AG09319 (cell line): ENCODE data around the gene ZBED4.

Source experiments
- DNase-seq: peaks from one replicate; pipeline ENCODE4 v3.0.0-alpha.2; 2010; ENCODE audit warnings: low read depth; ENCODE audit errors: extremely low read depth
- TF ChIP-seq, protein P1 (sequence below): IDR thresholded peaks from 2 replicates; pipeline ENCODE4 v1.5.1; 2011; ENCODE audit warnings: low read depth, mild to moderate bottlenecking, inconsistent platforms, low read length, moderate library complexity

Gene ZBED4

DNA sequence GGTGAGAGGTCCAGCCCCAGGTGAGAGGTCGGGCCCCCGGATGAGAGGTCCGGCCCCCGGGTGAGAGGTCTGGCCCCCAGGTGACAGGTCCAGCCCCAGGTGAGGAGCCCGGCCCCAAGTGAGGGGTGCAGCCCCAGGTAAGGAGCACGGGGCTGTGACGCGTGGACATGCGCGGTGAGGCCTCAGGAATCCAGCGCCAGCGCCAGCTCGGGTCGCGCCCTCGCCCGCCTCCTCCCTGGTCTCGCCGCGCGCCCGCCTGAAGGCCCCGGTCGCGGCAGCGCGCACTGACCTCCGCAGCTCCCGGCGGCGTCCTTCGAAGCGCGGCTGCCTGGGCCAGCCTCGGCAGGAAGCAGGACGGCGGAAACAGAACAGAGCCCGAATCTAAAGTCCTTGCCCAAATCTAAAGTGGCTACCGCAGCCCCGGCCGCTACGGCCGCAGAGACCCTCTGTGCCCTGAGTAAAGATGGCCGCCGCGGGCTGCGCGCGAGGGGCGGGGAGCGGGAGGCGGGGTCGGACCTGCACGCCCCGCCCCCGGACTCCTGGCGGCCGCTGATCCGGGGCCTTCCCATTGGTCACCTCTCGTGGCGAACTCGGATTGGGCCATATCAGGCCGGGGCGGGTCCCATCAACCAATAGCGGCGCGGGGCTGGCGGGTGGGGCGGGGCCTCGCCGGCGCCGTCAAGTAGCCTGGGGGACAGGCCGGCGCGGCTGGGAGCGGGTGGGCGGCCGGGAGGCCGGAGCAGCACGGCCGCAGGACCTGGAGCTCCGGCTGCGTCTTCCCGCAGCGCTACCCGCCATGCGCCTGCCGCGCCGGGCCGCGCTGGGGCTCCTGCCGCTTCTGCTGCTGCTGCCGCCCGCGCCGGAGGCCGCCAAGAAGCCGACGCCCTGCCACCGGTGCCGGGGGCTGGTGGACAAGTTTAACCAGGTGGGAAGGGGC lies 64.6 kb downstream of the ZBED4 start, which contains the start of the genes ALG12 and CRELD2:
Gene ALG12, minus strand, starts transcription at position 465 of the 937 bp plus-strand sequence. CDS start 4,673 bp downstream, outside the sequence.
Gene CRELD2, plus strand, starts transcription at position 661 of the 937 bp plus-strand sequence. Its CDS starts 136 bp downstream, at position 797.
- TF ChIP-seq, protein P1, sequence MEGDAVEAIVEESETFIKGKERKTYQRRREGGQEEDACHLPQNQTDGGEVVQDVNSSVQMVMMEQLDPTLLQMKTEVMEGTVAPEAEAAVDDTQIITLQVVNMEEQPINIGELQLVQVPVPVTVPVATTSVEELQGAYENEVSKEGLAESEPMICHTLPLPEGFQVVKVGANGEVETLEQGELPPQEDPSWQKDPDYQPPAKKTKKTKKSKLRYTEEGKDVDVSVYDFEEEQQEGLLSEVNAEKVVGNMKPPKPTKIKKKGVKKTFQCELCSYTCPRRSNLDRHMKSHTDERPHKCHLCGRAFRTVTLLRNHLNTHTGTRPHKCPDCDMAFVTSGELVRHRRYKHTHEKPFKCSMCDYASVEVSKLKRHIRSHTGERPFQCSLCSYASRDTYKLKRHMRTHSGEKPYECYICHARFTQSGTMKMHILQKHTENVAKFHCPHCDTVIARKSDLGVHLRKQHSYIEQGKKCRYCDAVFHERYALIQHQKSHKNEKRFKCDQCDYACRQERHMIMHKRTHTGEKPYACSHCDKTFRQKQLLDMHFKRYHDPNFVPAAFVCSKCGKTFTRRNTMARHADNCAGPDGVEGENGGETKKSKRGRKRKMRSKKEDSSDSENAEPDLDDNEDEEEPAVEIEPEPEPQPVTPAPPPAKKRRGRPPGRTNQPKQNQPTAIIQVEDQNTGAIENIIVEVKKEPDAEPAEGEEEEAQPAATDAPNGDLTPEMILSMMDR: no peak
- peak; percentile 91 for DNase-seq

DNA sequence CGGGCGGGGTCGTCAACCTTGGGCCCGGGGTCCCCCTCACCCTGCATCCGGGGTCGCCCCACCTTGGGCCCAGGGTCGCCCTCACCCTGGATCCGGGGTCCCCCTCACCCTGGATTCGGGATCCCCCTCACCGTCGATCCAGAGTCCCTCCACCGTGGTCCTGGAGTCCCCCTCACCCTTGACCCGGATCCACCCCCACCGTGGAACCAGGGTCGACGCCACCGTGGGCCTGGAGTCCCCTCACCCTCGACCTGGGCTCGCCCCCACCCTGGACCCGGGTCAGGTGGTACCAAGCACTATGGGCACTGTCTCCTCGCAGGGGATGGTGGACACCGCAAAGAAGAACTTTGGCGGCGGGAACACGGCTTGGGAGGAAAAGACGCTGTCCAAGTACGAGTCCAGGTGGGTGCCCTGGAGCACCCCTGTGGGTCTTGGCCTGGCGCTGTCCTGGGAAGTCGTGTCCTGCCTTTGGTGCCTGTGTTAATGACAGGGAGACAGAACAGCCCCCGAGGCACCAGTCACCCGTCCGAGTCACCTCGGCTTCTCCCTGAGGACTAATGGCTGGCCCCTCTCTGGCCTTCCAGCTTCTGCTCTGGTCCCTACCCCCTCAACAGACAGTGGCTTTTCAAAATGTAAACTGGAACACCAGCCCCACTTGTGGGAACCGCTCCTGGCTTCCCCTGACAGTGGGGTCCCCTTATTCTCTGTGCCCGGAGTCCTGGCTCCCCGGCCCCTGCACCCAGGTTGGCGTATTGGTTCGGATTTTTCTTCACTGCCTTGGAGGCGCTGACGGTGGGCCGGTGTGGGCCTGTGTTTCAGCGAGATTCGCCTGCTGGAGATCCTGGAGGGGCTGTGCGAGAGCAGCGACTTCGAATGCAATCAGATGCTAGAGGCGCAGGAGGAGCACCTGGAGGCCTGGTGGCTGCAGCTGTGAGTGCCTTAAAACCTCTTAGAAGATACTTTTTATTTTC lies 65.6 kb downstream of the ZBED4 start:
- TF ChIP-seq, protein P1: no peak
- no peak for DNase-seq

DNA sequence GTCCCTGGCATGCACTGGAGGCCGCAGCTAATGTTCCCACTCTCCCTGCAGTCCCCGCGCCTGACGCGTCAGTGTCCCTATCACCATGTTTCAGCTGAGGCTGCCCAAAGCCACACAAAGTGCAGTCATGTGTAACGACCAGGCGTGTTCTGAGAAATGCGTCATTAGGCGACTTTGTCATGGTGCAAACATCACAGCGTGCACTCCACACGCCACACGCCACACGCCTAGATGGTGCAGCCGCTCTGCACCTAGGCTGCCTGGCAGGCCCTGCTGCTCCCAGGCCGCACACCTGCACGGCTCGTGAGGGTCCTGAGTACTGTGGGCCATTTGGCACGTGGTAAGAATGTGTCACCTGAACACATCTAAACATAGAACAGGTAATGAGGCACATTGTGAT lies 67.2 kb downstream of the ZBED4 start:
- no peak for DNase-seq

DNA sequence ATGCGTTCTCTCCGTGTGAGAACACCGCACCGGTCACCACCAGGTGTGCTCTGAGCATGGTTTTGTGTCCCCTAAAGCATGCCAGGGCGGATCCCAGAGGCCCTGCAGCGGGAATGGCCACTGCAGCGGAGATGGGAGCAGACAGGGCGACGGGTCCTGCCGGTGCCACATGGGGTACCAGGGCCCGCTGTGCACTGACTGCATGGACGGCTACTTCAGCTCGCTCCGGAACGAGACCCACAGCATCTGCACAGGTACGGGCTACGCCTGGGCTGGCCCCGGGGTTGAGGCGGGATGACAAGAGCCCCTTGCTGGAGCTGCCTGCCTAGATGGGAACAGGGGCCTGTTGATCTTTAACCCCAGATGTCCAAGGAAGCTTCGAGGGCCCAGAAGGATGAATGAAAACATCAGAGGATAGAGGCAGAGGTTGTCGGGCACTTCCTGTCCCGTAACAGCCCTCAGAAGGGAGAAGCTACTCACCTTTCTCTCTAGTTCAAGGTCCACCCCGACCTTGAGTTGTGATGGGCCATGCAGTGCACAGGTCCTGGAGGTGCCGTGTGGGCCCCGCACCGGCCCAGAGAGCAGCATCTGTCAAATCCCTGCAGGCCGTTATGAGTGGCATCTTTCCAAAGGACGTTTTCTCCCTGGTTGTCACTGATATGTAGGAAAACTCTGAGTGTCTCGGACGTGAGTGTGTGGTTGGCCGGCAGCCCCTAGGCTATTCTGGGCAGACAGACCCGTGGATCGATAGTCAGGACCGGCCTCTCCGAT lies 68.0 kb downstream of the ZBED4 start:
- no peak for DNase-seq
- TF ChIP-seq, protein P1: no peak

More for the DNA sequence above, 67.2 kb downstream of the ZBED4 start:
- TF ChIP-seq, protein P1: no peak

DNA sequence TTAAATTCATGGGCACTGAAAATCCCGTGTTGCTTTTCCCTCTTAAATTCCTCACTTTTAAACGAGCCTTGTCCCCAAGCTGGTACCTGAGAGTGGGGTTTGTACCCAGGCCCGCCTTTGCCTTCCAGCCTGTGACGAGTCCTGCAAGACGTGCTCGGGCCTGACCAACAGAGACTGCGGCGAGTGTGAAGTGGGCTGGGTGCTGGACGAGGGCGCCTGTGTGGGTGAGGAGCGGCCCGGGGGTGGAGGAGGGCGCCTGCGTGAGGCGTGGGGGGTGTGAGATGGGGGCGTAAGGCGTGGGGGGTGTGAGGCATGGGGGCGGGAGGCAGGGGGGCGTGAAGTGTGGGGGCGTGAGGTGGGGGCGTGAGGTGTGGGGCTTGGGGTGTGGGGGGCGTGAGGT lies 68.8 kb downstream of the ZBED4 start:
- no peak for DNase-seq
- TF ChIP-seq, protein P1: no peak

DNA sequence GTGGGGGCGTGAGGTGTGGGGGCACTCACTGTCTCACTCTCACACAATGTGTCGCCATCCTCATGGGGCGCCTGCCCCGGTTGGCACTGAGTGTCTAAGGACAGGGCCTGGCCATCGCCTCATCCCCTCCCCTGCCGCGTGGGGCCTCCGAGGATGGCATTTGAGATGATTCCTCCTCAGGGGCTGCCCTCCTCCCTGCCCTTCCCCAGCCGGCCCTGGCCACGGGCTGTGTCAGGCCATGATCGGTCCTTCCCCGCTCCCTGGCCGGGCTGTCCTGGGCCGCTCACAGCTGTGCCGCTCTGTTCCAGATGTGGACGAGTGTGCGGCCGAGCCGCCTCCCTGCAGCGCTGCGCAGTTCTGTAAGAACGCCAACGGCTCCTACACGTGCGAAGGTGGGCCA lies 69.3 kb downstream of the ZBED4 start:
- no peak for DNase-seq
- TF ChIP-seq, protein P1: no peak
